Stimulated activated naive CD8-positive, alpha-beta T cell treated with anti-CD3 and anti-CD28 coated beads, Interleukin-15, amount 100 ng/mL, for 72 hours (primary cell): ENCODE results near the gene BTAF1.
"Not testable (repeated sequence)": the region's sequence is repeated elsewhere in the genome, so short reads cannot be mapped to it uniquely, and the experiment has no call there.

Source experiments
- ATAC-seq: fragments of 150-1000 bp; cut with Tn5 transposase; 2 replicates; pipeline ENCODE4 v1.10.0; 2021; ENCODE audit warnings: mild to moderate bottlenecking, moderate library complexity
- DNase-seq, 2 donors: peaks; one replicate each; pipeline ENCODE4 v3.0.0; 2021 to 2022
- H3K27ac Mint-ChIP-seq, 2 donors: one replicate each; pipeline ENCODE4 v1.8.0; 2022; ENCODE audit warnings: mild to moderate bottlenecking in 2 of 2, mixed read lengths in 2 of 2, moderate library complexity in 2 of 2
- H3K27me3 Mint-ChIP-seq: one replicate; pipeline ENCODE4 v1.8.0; 2022; ENCODE audit warnings: mixed read lengths
- H3K4me1 Mint-ChIP-seq: one replicate; pipeline ENCODE4 v1.8.0; 2022; ENCODE audit warnings: mild to moderate bottlenecking, mixed read lengths
- H3K4me3 Mint-ChIP-seq, 2 donors: one replicate each; pipeline ENCODE4 v1.8.0; 2022; ENCODE audit warnings: mild to moderate bottlenecking in 2 of 2, mixed read lengths in 2 of 2, moderate library complexity in 1 of 2
- H3K9me3 Mint-ChIP-seq, 2 donors: one replicate each; pipeline ENCODE4 v1.8.0; 2022; ENCODE audit warnings: mixed read lengths in 2 of 2

The BTAF1 gene

DNA sequence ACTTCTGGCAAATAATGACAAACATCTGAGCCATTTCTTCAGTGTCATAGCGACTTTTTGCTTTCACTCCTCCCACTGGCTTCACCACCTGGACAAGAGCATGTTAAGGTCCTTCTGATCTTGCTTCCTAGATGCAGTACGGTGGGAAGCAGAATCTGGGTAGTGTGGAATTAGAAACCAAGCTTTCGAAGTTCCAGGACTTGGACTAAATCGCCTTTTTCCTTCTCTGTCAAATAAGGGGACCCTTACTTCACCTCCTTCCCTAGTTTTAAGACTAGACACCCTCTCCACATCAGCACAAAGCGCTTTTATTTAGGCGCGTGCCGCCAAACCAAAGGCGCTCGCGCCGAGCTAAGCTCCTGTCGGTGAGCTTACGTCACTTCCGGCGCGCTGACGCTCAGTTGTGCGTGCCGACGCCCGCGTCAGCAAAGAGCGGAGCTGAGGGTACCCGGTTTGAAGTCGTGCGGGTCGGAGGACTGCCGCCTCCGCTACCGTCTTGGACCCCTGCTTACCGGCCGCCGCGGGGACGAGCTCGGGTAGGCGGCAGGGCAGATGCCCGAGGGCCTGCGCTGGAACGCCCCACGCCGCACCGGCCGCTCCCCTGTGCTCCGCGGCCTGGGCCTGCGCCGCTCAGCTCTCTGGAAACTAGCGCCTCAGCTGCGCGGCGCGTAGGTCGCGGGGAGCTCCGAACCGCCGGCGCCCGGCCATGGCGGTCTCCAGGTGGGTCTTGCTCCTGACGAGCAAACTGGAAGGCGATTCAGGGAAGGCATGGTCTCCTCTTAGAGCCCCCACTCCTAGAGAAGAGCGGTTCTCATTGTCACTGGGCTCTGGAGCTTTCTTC, at the start of gene BTAF1:
Gene BTAF1 (plus strand): TSS at position 400 of the 841 bp plus-strand sequence. CDS start 307 bp downstream, at position 707.
- DNase-seq (peak; percentile 87 to 91), ATAC-seq (peak; percentile 99)
- no peaks in the 10 kb centered on the region for H3K27me3 Mint-ChIP-seq
- H3K4me3 Mint-ChIP-seq = peak within 1 kb of the TSS; percentile 91 to 97
- H3K4me1 Mint-ChIP-seq = peaks cover 33% of the 10 kb centered on the region
- peak within 1 kb of the TSS; percentile 89 to 97 for H3K27ac Mint-ChIP-seq
- no peaks in the 10 kb centered on the region for H3K9me3 Mint-ChIP-seq

- no peaks in the 10 kb centered on the region for H3K27me3 Mint-ChIP-seq
- H3K4me3 Mint-ChIP-seq = no peak overlapping the region
- ATAC-seq = no peak
- no peak for DNase-seq
- H3K27ac Mint-ChIP-seq = no peak overlapping the region
- H3K4me1 Mint-ChIP-seq = no peaks in the 10 kb centered on the region
- no peaks in the 10 kb centered on the region for H3K9me3 Mint-ChIP-seq
Measured at GRCh38 chr10:91875156-91875555, 48.4 kb upstream of the BTAF1 start.

- no peaks in the 10 kb centered on the region for H3K27me3 Mint-ChIP-seq
- no peak overlapping the region for H3K27ac Mint-ChIP-seq
- DNase-seq (no peak), ATAC-seq (peak; percentile 66)
- H3K9me3 Mint-ChIP-seq = no peaks in the 10 kb centered on the region
- no peaks in the 10 kb centered on the region for H3K4me1 Mint-ChIP-seq
- H3K4me3 Mint-ChIP-seq = no peak overlapping the region
Measured at GRCh38 chr10:91875779-91876178, 47.8 kb upstream of the BTAF1 start.

DNA sequence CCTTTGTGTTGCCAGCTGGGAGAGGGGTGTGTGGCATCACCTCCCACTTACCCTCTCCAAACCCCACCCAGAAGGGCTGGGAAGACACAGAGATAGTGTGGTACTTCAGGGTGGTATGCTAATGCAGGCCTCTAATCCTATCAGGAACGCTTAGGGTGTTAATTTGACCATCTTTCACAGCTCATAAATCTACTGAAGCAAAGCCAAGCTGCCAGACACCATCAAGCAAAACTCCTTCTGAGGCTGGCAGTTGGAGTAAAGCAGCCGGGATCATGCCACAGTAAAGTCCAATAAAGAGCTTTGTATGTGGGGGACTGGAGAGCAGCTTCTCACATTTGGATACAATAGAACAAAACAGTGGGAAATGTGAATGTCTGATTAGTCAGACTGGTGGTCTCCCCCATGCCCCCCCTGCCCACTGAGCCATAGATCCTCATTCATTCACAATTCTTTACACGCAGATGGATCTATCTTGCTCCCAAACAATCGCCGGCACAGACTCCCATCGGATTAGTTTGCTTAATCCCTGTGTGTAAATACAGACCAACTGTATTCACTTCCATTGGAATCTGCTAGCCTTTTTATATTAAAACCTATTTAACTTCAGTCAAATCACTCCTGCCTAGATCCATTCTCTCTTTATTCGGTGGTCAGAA, 43.9 kb upstream of the BTAF1 start:
- DNase-seq (no peak), ATAC-seq (no peak)
- Mint-ChIP-seq H3K9me3 (no peaks in the 10 kb centered on the region), H3K27ac (no peak overlapping the region), H3K4me3 (no peak overlapping the region), H3K4me1 (no peaks in the 10 kb centered on the region), H3K27me3 (peaks cover 9% of the 10 kb centered on the region)

DNA sequence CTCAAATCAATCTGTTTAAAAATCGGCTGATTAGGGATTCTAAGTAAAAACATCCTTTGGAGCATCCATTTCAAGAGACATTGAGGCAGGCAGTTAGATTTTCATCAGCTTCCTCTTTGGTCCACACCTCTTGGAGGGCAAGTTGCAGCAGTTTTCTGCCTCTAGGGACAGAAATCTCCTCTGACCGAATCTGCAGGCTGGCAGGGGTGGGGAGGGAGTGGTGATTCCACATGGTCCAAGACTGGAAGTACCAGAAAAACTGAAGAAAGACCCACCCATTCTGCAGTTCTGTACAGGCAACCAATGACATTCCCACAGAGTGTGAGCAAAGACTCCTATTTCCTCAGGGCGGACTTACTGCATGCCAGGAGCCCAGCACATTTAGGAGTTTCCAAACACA, 43.3 kb upstream of the BTAF1 start:
- no peaks in the 10 kb centered on the region for H3K4me1 Mint-ChIP-seq
- ATAC-seq (no peak), DNase-seq (no peak)
- no peaks in the 10 kb centered on the region for H3K9me3 Mint-ChIP-seq
- no peak overlapping the region for H3K27ac Mint-ChIP-seq
- H3K4me3 Mint-ChIP-seq = no peak overlapping the region
- peaks cover 14% of the 10 kb centered on the region for H3K27me3 Mint-ChIP-seq

- Mint-ChIP-seq H3K27me3 (peaks cover 34% of the 10 kb centered on the region), H3K9me3 (no peaks in the 10 kb centered on the region), H3K4me3 (no peak overlapping the region), H3K27ac (no peak overlapping the region), H3K4me1 (peaks cover 11% of the 10 kb centered on the region)
- no peak for ATAC-seq
- DNase-seq = no peak
Measured at GRCh38 chr10:91883549-91884444, 39.8 kb upstream of the BTAF1 start.

DNA sequence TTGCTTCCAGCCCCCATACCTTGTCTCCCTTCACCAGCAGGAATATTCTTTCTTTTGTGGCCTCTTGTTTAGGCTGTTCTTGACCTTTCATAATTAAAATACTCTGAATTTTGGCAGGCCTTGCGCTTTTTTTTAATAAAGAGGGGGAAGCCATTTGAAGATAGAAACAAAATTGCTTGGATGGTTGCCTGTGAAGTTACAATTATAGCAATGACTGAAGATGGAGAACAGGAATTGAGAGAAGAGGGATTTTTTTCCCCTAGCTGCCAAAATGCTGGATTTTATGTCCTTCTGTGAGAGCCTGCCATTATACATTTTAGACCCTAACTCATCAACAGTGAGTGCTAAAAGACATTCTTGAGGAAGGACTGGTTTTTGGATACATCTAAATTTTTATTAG, 39.0 kb upstream of the BTAF1 start:
- ATAC-seq (no peak), DNase-seq (no peak)
- Mint-ChIP-seq H3K4me3 (no peak overlapping the region), H3K27ac (no peak overlapping the region), H3K9me3 (no peaks in the 10 kb centered on the region), H3K27me3 (peaks cover 39% of the 10 kb centered on the region), H3K4me1 (peaks cover 11% of the 10 kb centered on the region)

DNA sequence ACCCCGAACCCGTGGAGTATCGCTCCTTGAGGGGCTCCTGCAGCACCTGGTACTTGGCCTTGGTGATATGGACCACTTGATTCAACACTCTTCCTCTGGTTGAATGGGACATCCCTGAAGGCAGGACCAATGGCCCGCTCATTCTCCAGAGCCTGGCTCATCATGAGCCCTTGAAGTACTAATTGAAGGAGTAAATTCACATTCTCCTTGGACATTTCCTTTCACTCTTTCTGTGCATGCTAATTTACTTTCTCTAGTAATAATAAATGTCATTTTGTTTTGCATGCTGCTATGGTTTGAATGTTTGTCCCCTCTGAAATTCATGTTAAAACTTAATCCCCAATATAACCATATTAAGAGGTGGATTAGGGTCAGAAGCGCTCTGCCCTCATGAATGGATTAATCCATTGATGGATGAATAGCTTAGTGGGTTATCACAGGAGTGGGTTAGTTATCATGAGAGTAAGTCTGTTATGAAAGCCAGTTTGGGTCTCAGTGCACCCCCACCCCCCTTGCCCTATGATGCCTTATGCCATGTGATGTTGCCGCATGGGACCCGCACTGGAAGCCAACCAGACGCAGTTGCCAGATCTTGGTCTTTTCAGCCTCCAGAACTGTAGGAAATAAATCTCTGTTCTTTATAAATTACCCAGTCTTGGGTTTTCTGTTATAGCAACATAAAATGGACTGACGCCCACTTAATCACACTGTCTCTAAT, 38.0 kb upstream of the BTAF1 start:
- ATAC-seq = no peak
- Mint-ChIP-seq H3K9me3 (no peaks in the 10 kb centered on the region), H3K27ac (no peak overlapping the region), H3K4me3 (no peak overlapping the region), H3K27me3 (peaks cover 45% of the 10 kb centered on the region), H3K4me1 (peaks cover 11% of the 10 kb centered on the region)
- DNase-seq = no peak

DNA sequence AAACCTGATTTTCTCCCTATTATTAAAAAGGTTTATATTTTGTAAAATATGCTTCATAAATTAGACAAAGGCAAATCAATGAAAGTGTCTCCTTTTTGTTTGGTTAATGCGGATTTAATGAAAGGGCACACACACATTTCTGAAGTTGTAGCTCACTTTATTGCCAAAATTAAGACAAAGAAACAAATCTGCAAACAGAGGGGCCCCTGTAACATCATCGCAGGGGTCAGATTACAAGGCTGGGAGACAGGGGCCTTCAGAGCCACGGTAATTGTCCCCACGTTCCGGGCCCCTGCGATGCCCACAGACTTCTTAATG, 36.7 kb upstream of the BTAF1 start:
- H3K4me3 Mint-ChIP-seq = peak overlapping the region; percentile 82 to 97
- H3K4me1 Mint-ChIP-seq = peaks cover 11% of the 10 kb centered on the region
- ATAC-seq (no peak), DNase-seq (no peak)
- no peaks in the 10 kb centered on the region for H3K9me3 Mint-ChIP-seq
- no peak overlapping the region for H3K27ac Mint-ChIP-seq
- peaks cover 45% of the 10 kb centered on the region for H3K27me3 Mint-ChIP-seq

DNA sequence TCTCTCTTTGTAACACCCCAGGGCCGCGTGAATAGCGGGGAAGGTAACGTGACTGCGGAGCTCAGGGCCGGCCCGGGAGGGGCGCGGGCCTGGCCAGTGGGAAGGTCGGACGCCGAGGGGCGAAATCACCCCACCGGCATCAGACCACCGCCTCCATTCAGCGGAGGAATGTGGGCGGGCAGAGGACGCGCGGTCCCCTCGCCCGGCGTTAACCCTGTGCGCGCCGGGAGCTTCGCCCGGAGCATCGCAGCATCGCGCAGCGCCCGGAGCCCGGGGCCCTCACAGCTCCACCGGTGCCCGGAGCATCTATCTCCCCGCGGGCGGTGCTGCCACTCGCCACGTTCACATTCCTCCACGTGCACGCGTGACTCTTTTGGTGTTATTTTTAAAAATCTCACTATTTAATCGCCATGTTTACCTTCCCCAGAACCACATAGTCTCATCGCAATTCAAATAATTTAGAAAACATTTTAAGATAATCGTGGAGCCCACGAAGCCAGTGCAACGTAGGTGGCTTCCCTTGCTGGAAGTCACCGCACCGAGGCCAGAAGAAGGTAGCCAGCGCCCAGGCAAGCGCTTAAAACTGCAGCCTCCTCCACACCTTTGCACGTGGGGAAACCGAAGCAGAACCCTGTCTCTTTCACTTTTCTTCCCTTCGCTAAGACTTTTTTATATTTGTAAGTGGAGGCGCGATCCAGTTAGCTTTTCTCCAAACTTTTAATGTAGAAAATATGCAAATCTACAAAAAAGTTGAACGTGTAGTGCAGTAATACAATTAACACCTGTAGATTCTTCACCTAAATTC, 36.1 kb upstream of the BTAF1 start:
- ATAC-seq (peak; percentile 80), DNase-seq (peak; percentile 9 to 12)
- Mint-ChIP-seq H3K27ac (peak overlapping the region in 1 of 2 donors; percentile 86), H3K27me3 (peaks cover 45% of the 10 kb centered on the region), H3K4me3 (peak overlapping the region; percentile 82 to 97), H3K9me3 (no peaks in the 10 kb centered on the region), H3K4me1 (peaks cover 11% of the 10 kb centered on the region)

DNA sequence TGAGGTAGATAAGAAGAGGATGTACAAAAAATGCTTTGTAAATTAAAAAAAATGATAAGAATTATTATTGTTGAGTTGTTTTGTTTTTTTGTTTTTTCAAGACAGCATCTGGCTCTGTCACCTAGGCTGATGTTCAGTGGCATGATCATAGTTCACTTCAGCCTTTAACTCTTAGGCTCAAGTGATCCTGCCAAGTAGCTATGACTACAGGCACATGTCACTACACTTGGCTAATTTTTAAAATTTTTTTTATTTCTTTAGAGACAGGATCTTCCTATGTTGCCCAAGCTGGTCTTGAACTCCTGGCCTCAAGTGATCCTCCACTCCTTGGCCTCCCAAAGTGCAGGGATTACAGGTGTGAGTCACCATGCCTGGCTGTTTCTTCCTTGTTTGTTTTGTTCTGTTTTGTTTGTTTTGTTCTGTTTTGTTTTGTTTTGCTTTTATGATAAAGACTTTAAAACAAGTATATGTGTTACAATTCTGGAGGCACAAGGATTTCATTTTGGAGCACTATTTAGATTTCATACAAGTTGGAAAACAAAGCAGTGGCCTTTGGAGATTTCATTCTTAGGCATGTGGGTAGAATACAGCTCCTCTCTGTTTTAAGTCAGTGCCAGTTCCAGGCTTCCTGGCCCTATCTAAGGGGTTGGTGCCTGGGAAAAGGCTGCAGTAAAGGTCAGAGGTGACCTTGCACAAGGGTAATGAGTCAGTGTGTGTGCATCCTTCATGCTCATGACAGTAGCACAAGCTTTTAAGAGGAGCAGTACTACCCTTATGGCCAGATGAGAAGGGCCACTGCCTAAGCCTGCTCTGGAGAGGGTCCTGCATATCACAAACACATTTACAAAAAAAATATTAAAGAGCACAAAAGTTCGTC, 32.2 kb upstream of the BTAF1 start:
- Mint-ChIP-seq H3K9me3 (no peaks in the 10 kb centered on the region), H3K4me3 (no peak overlapping the region), H3K27ac (no peak overlapping the region), H3K4me1 (peaks cover 11% of the 10 kb centered on the region), H3K27me3 (peaks cover 24% of the 10 kb centered on the region)
- ATAC-seq (no peak), DNase-seq (no peak)

DNA sequence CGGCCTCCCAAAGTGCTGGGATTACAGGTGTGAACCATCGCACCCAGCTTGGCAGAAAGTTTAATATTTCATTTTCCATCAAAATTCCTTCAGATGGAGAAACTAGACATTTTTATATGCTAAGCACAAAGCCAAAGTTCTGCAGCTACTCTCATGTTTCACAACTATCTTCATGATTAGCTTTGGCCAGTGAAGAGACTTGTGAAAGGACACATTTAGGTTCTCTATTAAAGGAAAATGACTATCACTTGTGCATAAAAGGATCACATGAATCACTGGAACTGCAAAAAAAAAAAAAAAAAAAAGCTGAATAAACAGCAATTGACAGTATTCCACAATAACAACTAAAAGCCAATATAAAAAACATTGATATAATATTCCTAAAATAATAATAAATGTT, 30.5 kb upstream of the BTAF1 start:
- H3K9me3 Mint-ChIP-seq = no peaks in the 10 kb centered on the region

DNA sequence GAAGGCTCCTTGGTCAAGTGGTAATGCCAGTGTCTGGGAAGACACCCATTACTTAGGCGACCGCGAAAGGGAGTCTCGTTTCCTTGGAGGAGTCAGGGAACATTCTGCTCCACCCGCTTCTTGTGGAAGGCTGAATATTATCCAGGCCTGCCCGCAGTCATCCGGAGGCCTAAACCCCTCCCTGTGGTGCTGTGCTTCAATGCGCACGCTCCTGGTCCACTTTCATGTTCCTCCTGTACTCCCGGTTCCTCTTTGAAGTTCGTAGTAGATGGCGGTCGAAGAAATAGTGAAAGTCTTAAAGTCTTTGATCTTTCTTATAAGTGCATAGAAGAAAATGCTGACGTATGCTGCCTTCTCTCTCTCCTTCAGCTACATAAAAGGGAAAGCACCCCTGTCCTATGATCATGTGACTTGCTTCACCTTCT, 29.3 kb upstream of the BTAF1 start:
- not testable (repeated sequence) for H3K9me3 Mint-ChIP-seq, H3K27ac Mint-ChIP-seq, DNase-seq, ATAC-seq, H3K4me3 Mint-ChIP-seq, H3K4me1 Mint-ChIP-seq
- peaks cover 23% of the 10 kb centered on the region for H3K27me3 Mint-ChIP-seq

More for the DNA sequence above, 30.5 kb upstream of the BTAF1 start:
- Mint-ChIP-seq H3K4me3 (no peak overlapping the region), H3K4me1 (peaks cover under 1% of the 10 kb centered on the region), H3K27ac (no peak overlapping the region), H3K27me3 (peaks cover 26% of the 10 kb centered on the region)
- no peak for ATAC-seq
- DNase-seq = no peak
